ENCODE results near the gene CCNI2.

CCNI2 gene

DNA sequence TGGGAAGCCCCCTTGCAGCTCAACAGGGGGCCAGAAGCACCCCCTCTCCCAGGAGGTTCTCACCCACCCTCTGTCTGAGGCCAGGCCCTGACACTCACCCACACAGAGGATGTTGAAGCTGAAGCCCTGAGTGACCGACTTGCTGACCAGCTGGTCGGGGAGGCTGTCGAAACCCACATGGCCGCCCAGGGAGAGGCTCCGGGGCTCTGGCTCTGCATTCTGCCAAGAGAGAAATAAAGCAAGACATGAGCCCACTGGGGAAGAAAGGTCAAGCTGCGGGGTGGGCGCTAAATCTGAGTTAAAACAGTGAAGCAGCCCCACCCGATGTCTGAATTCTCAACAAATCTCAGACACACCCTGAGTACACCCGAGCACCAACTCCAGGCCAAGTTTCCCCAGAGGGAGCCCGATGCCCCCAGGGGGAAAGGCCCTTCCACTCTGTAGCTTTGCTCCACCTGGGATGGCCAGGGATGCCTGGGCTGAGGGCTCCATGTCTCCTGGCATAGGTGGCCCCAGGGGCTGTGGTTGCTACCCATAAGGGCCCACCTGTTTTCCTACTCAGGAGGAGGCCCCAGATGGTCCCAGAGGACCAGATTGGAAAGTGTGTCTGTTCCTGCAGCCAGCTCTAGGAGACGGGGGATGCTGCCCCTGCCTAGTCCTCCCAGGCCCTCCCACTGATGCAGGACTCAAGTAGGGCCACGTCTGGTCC, 18.2 kb downstream of the CCNI2 start:
- no peak for DNase-seq (ENCODE audit: low spot score)

DNA sequence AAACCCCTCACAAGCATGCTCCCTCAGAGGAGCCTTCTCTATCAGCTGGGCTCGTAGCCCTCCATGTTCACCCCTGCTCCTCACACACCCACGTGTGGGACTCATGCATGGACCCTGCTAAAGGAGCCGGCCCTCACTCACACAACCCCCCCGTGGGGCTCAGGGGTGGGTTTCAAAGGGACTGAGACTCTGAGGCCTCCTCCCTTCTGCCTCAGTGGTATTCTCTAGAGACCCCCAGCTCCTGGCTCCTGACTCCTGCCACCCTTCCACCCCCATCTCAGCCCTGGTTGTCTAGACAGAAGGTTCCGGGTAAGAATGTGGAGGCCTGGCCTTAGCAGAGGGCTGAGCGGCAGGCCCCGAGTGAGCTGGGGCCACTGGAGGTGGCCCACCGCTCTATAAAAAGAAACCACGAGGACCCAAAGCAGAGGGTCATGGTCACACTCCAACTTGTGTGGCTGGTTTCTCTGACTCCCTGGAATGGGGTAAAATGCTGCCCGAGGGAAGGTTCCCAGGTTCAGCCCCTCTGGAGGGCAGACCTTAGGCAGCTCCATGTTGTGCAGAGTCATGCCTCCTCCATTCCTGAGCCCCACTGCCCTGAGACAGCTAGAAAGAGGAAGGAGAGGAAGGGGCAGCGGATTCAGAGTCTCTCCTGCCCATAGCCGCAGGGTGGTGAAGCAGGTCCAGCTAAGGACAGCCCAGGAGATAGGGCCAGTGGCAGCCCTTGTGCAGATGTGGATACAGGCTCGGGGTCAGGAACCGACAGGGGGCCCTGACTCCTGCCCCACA, 19.0 kb downstream of the CCNI2 start:
- DNase-seq (ENCODE audit: low spot score) = no peak

GRCh38 chr5:132766806-132767055, 19.5 kb downstream of the CCNI2 start:
- DNase-seq (ENCODE audit: low spot score) = no peak

GRCh38 chr5:132767150-132767549, 19.9 kb downstream of the CCNI2 start:
- no peak for DNase-seq (ENCODE audit: low spot score)

GRCh38 chr5:132768485-132768868, 21.3 kb downstream of the CCNI2 start:
- DNase-seq (ENCODE audit: low spot score) = no peak

DNA sequence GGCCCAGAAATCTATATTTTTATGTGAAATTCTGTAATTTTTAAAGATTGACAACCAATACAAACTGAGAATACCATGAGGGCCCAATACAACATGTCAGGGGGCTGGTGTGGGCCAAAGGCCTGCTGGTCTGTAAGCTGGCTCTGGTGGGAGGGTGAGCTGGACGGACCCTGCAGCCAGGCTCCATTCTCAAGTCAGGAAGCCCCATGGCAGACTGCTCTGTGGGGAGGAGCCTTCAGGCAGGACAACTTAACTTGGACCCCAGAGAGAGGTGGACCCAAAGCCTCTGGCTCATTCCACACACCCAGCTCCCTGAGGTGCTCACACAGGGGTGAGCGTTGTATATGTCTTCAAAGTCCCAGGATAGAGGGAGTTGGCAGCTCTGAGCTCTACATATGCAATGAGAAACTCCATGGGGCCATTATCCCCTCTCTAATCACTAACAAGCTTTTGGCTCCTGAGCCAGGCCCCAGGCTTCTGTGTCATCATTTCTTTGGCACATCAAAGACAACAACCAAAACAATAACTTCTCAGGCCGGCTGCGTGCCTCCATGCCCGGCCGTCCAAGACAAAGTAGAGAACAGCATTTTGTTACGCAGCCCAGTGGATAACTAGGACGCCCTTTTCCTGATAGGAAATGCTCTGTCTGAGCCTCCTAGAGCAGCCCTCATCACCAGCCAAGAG, 23.4 kb downstream of the CCNI2 start:
- DNase-seq (ENCODE audit: low spot score) = no peak

DNA sequence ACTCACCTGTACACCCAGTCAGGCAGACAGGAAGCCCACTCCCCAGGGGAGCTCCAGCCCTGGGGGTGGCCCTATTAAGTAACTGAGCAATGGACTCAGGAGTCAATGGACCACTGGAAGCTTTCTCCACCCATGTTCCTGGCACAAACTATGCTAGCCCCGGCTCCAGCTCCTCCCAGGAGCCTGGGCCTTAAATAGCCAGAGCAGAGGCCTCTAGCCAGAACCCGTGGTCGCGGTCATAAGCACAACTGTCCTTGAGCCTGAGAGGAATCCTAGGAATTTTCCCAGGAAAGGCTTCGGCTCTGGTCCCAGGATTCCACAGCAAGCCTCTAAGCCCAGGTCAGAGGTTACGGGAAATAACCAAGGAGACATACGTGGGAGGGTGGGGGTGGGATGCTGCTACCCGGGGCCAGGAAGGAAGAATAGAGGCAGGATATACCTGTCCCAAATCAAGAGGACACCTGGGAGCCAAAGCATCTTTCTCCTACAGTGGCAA, 24.3 kb downstream of the CCNI2 start:
- DNase-seq (ENCODE audit: low spot score) = no peak

DNA sequence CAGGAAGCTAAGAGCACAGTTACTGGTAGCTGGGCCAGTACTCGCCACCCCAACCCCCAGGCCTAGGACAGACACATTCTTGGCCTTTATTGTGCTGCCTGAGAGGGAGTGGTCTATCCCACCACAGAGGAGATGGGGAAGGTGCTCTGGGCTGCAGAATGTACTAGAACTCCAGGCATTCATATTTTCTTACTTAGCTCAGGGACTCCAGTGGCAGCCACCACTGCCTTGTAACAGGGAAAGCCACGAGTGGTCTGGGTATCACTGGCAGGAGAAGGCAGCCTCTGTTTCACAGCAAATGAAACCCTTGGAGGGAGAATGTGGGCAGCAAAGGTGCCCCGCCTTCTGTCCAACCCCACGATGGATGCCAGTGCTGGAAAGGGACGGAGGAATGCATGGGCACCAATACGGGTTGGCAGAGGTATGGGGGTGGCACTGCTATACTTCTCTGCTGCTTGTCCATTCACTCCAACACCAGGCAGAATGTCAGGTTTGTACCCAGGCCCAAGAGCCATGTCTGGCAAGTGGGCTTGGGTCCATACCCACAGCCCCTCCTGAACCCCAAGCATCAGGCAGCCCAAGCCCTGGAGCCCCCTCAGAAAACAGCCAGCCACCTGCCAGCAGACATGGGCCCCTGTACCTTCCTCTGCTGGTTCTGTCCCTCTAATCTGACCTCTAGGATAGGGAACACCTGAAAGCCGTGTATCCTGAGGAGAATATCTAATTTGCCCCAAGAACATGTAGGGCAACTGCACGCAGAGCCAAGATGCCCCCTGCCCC, 25.3 kb downstream of the CCNI2 start:
- DNase-seq (ENCODE audit: low spot score) = no peak

DNA sequence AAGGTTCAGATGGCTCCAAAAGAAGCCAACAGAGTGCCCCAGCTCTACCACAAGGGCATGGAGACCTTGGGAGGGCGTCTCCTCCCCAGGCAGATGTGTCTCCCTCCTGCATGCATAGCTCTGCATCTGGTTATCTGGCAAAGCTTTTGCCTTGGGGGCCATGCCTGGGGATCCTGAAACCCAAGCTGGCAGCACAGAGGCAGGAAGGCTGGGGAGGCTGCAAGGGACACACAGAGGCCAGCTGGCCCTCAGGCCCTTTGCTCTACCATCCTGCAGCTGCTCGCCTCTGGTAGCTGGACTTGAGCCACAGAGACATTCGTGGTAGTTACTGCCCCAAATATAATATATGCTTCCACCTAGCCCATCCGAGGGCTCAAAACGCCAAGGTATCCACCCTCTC, 25.9 kb downstream of the CCNI2 start:
- DNase-seq (ENCODE audit: low spot score) = no peak

GRCh38 chr5:132773601-132774355, 26.6 kb downstream of the CCNI2 start:
- no peak for DNase-seq (ENCODE audit: low spot score)

- no peak for DNase-seq (ENCODE audit: low spot score)
These were observed 27.2 kb downstream of the CCNI2 start for GRCh38 chr5:132774406-132774805.

DNA sequence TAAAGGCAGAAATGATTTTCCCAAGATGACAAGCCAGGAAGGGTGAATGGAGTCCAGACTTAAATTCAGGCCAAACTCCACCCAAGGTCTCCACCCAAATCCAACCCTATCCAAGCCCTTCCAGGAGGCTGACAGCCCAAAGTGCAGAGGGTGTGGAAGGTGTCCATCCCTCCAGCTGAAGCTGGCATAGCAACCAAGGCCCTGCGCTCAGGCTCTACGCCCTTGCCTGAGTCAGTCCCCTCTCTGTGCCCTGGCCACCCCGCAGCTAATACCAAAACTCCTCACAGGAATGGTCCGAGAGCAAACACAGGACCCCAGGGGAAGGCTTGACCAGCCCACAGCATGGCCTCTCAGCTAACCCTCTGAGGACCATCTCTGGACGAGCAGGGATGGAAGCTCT, 27.7 kb downstream of the CCNI2 start:
- DNase-seq (ENCODE audit: low spot score) = no peak

DNA sequence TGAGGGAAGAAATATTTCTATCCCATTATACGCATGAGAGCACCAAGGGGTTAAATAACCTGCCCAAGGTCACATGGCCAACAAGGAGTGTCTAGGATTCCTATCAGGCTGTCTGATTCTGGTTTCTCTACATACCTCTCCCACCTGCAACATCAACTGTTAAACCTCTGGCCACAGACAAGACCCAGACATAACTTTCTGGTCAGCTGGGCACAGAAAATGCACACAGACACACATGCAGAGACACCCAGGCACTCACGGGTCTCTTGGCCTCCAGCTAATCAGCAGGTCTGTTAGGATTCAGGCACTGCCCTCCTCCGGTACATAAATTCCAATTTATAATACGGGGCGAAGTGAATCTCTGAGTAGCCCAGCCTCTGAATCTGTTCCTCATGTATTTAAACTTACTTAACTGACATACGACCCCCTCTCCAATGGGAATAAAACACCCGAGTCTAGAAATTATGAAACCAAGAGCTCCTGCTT, 28.3 kb downstream of the CCNI2 start:
- DNase-seq (ENCODE audit: low spot score) = no peak

- peak; percentile 67 for DNase-seq (ENCODE audit: low spot score)
These were observed 29.1 kb downstream of the CCNI2 start for GRCh38 chr5:132776131-132776937.

GRCh38 chr5:132776938-132777208, 29.6 kb downstream of the CCNI2 start:
- DNase-seq (ENCODE audit: low spot score) = no peak

DNA sequence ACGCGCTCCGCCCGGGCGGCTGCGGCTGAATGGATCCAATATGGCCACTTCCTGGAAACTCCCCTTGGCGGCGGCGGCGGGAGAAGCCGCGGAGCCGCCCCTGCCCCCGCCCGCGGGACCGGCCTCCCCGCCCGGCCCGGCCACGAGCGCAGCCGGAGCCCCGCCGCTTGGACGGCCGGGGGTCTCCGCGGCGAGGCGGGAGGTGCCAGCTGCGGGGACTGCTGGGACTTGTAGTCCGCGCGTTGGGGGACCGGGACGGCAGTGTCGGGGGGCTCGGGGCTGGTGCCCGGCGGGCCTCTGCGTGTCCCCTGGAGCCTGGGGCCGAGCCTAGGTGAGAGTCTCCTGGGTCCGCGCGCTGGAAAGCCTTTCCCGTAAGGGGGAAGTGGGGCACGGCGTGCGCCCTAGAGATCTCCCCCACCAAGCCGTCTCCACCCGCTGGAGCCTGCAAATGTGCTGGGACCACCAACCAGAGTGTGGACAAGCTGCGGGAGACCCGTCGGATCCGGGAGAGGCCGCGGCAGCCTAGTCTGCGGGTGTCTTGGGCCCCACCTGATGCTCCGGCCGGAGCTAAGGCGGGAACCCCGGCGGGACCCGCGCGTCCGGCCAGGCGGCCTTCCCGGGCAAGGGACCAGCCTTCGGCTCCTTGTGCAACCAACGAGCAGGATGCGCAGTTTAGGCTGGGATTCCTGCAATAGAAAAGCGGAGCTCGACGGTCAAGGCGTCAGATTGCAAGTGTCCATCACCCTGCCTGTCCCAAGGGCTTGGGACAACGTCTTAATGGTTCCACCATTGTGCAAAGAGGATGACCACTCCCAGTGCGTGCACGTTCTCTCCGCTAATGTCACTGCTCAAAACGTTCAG, 30.2 kb downstream of the CCNI2 start, which contains the start of gene SEPTIN8:
SEPTIN8 (minus strand) TSS at position 31 of the 861 bp plus-strand sequence. CDS start 102 bp downstream, outside the sequence.
- peak; percentile 80 for DNase-seq (ENCODE audit: low spot score)

- DNase-seq (ENCODE audit: low spot score) = no peak
These were observed 30.9 kb downstream of the CCNI2 start for GRCh38 chr5:132778129-132778528.

DNA sequence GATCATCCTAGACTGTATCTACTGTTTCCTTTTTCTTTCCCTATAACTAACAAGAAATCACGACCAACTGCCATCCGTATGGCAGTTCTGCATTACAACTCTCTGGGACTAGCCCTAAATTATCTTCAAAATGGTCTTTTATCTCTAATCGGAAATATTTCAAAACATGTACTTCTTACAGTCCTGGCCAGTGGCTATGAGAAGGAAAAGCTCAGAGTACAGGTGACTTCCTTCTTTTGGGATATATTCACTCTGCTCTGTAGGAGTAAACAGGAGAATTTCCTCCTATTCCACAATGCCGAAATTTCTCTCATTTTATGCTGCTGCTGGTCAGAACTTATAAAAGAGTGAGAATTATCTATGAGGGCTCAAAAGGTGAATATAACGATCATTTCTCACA, 31.6 kb downstream of the CCNI2 start:
- DNase-seq (ENCODE audit: low spot score) = no peak

DNA sequence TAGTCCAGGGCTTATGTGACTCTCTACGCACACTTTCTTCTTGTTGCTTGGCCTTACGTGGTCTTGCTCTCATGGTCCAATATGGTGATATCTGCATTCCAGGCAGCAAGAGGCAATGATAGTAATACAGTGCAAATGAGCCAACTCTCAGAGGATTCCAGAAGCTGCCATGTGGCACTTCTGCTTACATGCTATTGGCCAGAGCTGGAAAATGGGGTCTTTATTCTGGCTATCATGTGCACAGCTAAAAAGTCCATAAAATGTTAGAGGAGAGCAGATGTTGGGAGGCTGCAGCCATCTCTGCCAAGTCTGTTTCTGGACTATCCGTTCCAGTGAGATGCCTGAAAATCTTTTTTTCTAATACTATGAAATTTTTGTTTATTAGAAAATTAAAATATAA, 32.7 kb downstream of the CCNI2 start:
- peak; percentile 23 for DNase-seq (ENCODE audit: low spot score)

DNA sequence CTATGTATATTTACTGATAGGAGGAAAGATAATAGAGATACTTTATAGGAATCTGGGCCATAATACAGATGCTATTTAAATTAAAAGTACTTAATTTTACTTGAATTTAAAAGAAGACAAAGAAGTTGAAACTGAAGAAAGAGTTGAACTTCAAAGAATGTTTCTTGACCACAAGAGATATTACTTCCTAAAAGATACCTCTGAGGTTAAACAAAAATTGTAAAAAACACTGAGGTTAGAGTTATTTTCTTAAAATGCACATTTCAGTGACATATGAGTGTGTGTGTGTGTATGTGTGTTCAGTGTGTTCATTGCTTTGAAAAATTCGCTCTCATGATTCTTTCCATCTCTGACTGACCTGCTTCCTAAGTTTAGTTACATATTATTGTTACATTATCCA, 33.4 kb downstream of the CCNI2 start:
- no peak for DNase-seq (ENCODE audit: low spot score)

Data from left forelimb (tissue), 1 donor.